SU-DHL-6 (cell line): Measurements from ENCODE around the gene LPGAT1.

Experiments used
- H2AFZ ChIP-seq: fragments of 200-600 bp; sonication (generic); 2 replicates; pipeline ENCODE4 v1.6.1; 2014; ENCODE audit warnings: low read depth, mild to moderate bottlenecking, moderate library complexity, mixed read lengths, antibody characterized with exemption, low read length; ENCODE audit not compliant: severe bottlenecking
- H3F3A ChIP-seq: fragments of 200-600 bp; shearing (Covaris generic); 2 replicates; pipeline ENCODE4 v1.6.0; 2016; ENCODE audit warnings: antibody characterized with exemption, mild to moderate bottlenecking; ENCODE audit not compliant: insufficient read depth
- H3K27ac ChIP-seq: fragments of 200-600 bp; sonication (generic); 2 replicates; pipeline ENCODE4 v1.5.1; 2016; ENCODE audit warnings: low read depth, mild to moderate bottlenecking, low read length, moderate library complexity, mixed read lengths
- H3K27me3 ChIP-seq: fragments of 200-600 bp; sonication (generic), shearing (Covaris generic); 2 replicates; pipeline ENCODE4 v1.6.0; 2014; ENCODE audit warnings: mild to moderate bottlenecking, low read length
- H3K36me3 ChIP-seq: fragments of 200-600 bp; sonication (generic); 2 replicates; pipeline ENCODE4 v1.6.1; 2014; ENCODE audit warnings: mild to moderate bottlenecking, low read length, mixed read lengths
- H3K4me2 ChIP-seq: fragments of 300-600, 200-600 bp; shearing (Covaris generic), sonication (generic); 2 replicates; pipeline ENCODE4 v1.6.0; 2014; ENCODE audit warnings: low read length, low read depth, mild to moderate bottlenecking; ENCODE audit not compliant: poor library complexity, severe bottlenecking
- H3K4me3 ChIP-seq: fragments of 200-600 bp; sonication (generic); 2 replicates; pipeline ENCODE4 v1.5.1; 2014; ENCODE audit warnings: antibody characterized with exemption, low read length, mild to moderate bottlenecking, mixed read lengths; ENCODE audit not compliant: insufficient read depth, poor library complexity, severe bottlenecking
- H3K79me2 ChIP-seq: fragments of 200-600 bp; sonication (generic); 2 replicates; pipeline ENCODE4 v1.6.1; 2014; ENCODE audit warnings: mild to moderate bottlenecking, low read length, moderate library complexity; ENCODE audit not compliant: insufficient read depth
- H3K9ac ChIP-seq: fragments of 200-600 bp; sonication (generic); 2 replicates; pipeline ENCODE4 v1.7.0; 2014; ENCODE audit warnings: mild to moderate bottlenecking, low read length
- H3K9me2 ChIP-seq: fragments of 200-600 bp; sonication (generic); replicated peaks from 2 replicates; pipeline ENCODE4 v1.6.1; 2014; ENCODE audit warnings: low read length; ENCODE audit not compliant: insufficient read depth
- H3K9me3 ChIP-seq: fragments of 200-600 bp; sonication (generic); 2 replicates; pipeline ENCODE4 v1.6.1; 2014; ENCODE audit warnings: low read length, mixed read lengths; ENCODE audit not compliant: insufficient read depth
- H4K20me1 ChIP-seq: fragments of 200-600 bp; sonication (generic); 2 replicates; pipeline ENCODE4 v1.6.1; 2014; ENCODE audit warnings: low read depth, mild to moderate bottlenecking, antibody characterized with exemption, low read length, moderate library complexity, mixed read lengths
- CTCF ChIP-seq: fragments of 200-600 bp; sonication (generic); IDR thresholded peaks from one replicate; pipeline ENCODE4 v1.5.1; 2017; ENCODE audit warnings: antibody characterized with exemption, mild to moderate bottlenecking, low read length, moderate library complexity; ENCODE audit not compliant: insufficient read depth, poor library complexity, severe bottlenecking
- EZH2phosphoT487 ChIP-seq: fragments of 200-600 bp; sonication (generic), shearing (Covaris generic); conservative IDR thresholded peaks from 2 replicates; pipeline ENCODE4 v1.6.1; 2018; ENCODE audit warnings: mild to moderate bottlenecking, antibody characterized with exemption, low read length, moderate library complexity, mixed read lengths

LPGAT1 gene

GRCh38 chr1:211710566-211711314 is 119.8 kb downstream of the LPGAT1 start:
- Histone ChIP-seq H3K27me3 (no peaks in the 10 kb centered on the region), H3K9ac (no peak overlapping the region), H3K4me3 (no peak overlapping the region), H3K9me2 (no peaks in the 10 kb centered on the region), H3K36me3 (no peaks in the 10 kb centered on the region), H3K4me2 (no peak overlapping the region), H3F3A (no peaks in the 10 kb centered on the region), H4K20me1 (no peaks in the 10 kb centered on the region), H3K79me2 (no peaks in the 10 kb centered on the region), H2AFZ (no peak overlapping the region), H3K9me3 (no peaks in the 10 kb centered on the region), H3K27ac (no peak overlapping the region)
- no peak for TF ChIP-seq CTCF
- TF ChIP-seq EZH2phosphoT487 = no peak

DNA sequence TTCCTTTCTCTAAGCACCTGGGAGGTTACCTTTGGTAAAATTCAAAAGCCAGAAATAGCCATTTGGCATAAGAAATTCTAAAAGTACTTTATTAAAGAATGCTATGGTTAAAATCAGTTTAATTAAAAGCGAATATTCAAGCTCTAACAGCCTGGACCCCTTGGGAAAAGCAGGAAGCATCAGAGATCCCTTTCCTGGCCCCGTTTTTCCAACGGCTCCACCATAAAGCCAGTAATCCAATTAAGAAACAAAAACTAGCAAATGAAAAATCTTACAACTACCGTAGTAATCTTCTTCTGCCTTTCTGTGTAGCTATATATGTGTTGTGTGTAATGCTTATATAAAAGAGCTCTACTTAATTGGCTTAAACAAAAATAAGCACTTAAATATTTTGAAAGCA is 121.6 kb downstream of the LPGAT1 start:
- no peak overlapping the region for H3K9ac ChIP-seq
- no peak overlapping the region for H2AFZ ChIP-seq
- H3K27ac ChIP-seq = no peak overlapping the region
- no peaks in the 10 kb centered on the region for H3K27me3 ChIP-seq
- H3K9me2 ChIP-seq = no peaks in the 10 kb centered on the region
- H3K79me2 ChIP-seq = no peaks in the 10 kb centered on the region
- no peaks in the 10 kb centered on the region for H4K20me1 ChIP-seq
- TF ChIP-seq EZH2phosphoT487 (no peak), CTCF (no peak)
- H3K9me3 ChIP-seq = no peaks in the 10 kb centered on the region
- no peak overlapping the region for H3K4me2 ChIP-seq
- no peak overlapping the region for H3K4me3 ChIP-seq
- no peaks in the 10 kb centered on the region for H3F3A ChIP-seq
- no peaks in the 10 kb centered on the region for H3K36me3 ChIP-seq

DNA sequence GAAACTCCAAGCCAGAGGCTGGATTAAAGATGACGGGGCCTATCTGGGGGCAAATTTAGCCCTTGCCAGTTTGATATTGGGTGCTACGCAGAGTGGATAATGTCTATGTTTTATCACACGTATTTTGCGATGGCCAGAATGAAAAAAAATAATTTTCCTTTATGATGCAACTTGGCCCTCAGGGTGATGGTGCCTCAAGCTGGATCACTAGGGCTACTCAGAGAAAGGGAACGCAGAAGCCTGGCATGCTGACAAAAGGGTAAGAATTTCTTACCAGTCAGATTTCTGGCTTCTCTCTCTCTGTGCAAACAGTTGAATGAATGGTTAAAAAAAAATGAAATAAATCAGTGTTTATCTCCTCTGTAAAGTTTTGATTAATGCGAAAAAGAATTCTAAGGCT is 122.6 kb downstream of the LPGAT1 start:
- Histone ChIP-seq H3K36me3 (no peaks in the 10 kb centered on the region), H3F3A (no peaks in the 10 kb centered on the region), H3K9me2 (no peaks in the 10 kb centered on the region), H3K9me3 (no peaks in the 10 kb centered on the region), H3K4me3 (no peak overlapping the region), H2AFZ (no peak overlapping the region), H3K79me2 (no peaks in the 10 kb centered on the region), H3K27ac (no peak overlapping the region), H3K9ac (no peak overlapping the region), H4K20me1 (no peaks in the 10 kb centered on the region), H3K27me3 (no peaks in the 10 kb centered on the region), H3K4me2 (no peak overlapping the region)
- no peak for TF ChIP-seq CTCF
- no peak for TF ChIP-seq EZH2phosphoT487
